ENCODE data around the gene UBP1.

GRCh38 chr3:33417066-33417673 lies 23.0 kb downstream of the UBP1 start:
- TF ChIP-seq CTCF (IDR thresholded peaks at IDR 0.05) (no peak), POLR2A (IDR thresholded peaks at IDR 0.05) (no peak)
